ENCODE data around the gene GTF2A2. TPM values are rescaled to one million over a fixed set of nuclear protein-coding genes. Genes with fewer than 3 reads are reported as not detected.
A peak's percentile ranks its signal among the peaks of the same experiment; 100 is the strongest.
"Not testable (repeated sequence)": the region's sequence is repeated elsewhere in the genome, so short reads cannot be mapped to it uniquely, and the experiment has no call there.

Gene GTF2A2
- total RNA-seq, 1 experiment from 2014 or later = 73.8 TPM

DNA sequence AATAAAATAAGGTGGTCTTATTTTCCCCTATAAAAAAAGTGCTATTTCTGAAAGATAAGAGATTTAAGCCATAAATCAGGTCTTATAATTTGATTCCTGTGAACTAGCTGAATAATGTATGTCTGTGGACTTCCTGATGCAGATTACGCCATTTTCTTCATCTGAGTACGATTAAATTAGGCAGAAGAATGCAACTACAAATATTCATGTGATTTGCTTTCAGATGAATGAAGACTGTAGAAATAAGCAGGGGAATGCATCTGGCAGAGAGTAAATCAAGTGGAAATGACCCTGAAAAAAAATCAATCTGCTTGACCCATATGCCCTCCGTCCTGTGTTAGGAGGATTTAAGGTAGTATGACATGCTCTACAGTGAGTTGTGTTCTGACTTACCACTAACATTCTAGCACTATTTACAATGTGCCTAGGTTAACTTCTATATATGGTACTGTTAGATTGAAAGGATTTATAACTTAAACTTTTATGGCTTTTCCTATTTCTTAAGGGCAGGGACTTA is 17.1 kb upstream of the GTF2A2 start:
- no peak for DNase-seq (ENCODE audit: low read depth)

- DNase-seq (ENCODE audit: low read depth) = no peak
Observed at GRCh38 chr15:59668556-59668955, 11.2 kb upstream of the GTF2A2 start.

DNA sequence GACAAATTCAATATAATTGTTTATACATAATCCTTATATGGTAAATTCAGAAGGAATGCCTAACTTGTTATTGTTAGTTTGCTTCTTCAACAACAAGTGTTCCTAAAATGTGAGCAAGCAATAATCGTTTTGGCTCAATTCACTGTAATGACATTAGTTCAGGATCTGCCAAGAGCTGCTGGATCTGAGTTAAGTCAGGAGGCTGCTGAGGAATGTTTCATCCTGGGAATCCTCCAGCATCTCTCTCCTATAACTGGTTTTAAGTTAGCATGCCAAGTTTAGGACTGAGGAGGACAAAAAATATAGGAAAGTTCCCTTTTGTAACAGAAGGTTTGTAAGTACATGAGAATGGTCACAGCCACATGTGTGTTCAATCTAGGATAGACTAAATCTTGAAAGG is 4.9 kb upstream of the GTF2A2 start:
- no peak for DNase-seq (ENCODE audit: low read depth)

DNA sequence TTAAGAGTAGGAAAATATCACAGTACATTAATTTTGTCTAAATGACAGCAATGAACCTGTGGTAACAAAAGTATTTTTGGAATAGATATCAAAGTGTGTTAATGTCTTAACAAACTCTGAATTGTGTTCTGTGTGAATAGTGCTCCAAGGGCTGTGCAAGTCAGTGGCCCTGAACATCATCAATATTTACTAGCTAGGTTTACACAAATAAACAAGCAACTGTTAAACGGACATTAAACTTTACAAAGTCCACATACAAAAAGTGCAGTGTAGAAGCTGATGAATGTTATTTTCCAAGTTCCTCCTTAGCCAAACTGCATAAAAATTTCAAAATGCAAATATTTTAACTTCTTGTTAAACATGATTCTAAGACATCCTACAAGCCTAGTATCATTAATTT is 2.1 kb upstream of the GTF2A2 start:
- no peak for DNase-seq (ENCODE audit: low read depth)

GRCh38 chr15:59657635-59658125 is 365 bp upstream of the GTF2A2 start:
- no peak for DNase-seq (ENCODE audit: low read depth)

DNA sequence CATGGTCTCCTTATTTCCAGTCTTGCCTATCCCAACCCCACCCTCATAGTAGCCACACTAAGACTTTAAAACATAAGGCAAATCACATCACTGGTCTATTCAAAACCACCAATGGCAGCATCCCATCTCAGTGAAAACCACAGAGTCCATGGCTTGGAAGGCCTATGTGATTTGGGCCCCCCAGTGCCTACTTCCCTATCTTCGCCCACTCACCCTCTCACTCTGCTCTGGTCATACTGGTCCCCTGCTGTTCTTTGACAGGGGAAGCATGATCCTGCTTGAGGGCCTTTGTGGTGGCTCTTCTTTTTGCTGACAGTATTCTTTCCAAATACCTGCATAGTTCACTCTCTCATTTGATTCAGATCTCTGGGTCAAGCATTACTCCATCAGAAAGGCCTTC is 3.3 kb downstream of the GTF2A2 start:
- DNase-seq (ENCODE audit: low read depth) = no peak

DNA sequence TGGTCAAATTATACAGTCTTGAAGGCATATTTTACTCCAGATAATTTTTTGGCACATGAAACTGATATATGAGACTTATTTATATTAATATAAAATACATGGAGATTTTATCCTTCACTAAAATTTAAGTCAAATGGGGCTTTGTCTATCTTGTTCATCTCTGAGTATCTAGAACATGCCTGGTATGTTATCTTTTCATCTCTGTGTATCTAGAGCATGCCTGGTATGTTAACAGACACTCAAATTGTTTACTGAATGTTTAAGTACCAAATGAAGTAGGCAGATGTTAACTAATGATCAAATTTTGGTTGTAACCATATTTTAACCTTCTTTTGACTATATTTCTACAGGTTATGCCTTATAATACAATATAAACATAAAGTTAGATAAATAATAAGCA is 7.7 kb downstream of the GTF2A2 start:
- no peak for DNase-seq (ENCODE audit: low read depth)

- no peak for DNase-seq (ENCODE audit: low read depth)
Observed at GRCh38 chr15:59647085-59647484, 10.2 kb downstream of the GTF2A2 start.

DNA sequence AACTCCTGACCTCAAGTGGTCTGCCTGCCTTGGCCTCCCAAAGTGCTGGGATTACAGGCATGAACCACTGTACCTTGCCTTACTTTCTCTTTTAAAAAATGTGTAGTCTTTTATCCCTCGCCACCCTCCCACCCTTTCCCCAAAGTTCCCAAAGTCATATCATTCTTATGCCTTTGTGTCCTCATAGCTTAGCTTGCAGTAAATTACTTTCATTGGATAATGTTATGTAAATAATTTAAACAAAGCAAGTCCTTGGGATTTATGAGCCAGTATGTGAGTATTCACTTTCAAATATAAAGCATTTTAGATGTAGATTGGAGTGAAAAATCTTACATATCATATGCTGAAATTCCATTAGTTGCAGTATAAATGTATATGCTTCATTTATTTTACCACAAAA is 11.0 kb downstream of the GTF2A2 start:
- no peak for DNase-seq (ENCODE audit: low read depth)

- DNase-seq (ENCODE audit: low read depth) = not testable (repeated sequence)
Observed at GRCh38 chr15:59645812-59646211, 11.5 kb downstream of the GTF2A2 start.

DNA sequence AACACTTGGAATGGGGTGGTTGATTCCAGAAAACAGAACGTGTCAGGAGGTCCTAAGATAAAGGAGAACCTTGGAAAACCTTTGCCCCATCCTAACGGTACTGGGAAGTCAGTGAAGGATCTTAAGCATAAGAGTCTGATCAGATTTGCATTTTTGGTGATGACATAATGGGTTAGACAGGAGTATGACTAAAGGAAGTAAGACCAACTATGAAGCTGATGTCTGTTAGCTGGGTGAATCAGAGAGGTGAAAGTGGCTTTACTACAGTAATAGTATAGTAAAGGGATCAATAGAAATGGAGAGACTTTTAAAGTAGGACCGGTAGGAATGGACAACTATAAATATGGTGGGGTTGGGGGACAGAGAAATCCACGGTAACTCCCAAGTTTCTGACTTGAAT is 12.6 kb downstream of the GTF2A2 start:
- no peak for DNase-seq (ENCODE audit: low read depth)

GRCh38 chr15:59642351-59642750 is 15.0 kb downstream of the GTF2A2 start:
- no peak for DNase-seq (ENCODE audit: low read depth)

- not testable (repeated sequence) for DNase-seq (ENCODE audit: low read depth)
Observed at GRCh38 chr15:59637507-59637906, 19.8 kb downstream of the GTF2A2 start.

DNA sequence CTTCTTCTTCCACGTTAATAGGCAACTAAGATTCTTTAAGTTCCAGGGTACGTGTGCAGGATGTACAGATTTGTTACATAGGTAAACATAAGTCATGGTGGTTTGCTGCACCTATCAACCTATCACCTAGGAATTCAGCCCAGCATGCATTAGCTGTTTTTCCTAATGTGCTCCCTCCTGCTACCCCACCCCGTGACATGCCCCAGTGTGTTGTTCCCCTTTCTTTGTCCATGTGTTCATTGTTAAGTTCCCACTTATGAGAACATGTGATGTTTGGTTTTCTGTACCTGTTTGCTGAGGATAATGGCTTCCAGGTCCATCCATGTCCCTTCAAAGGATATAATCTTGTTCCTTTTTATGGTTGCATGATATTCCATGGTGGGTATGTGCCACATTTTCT is 21.1 kb downstream of the GTF2A2 start:
- DNase-seq (ENCODE audit: low read depth) = no peak

- peak; percentile 34 for DNase-seq (ENCODE audit: low read depth)
Observed at GRCh38 chr15:59632714-59633113, 24.6 kb downstream of the GTF2A2 start.

DNA sequence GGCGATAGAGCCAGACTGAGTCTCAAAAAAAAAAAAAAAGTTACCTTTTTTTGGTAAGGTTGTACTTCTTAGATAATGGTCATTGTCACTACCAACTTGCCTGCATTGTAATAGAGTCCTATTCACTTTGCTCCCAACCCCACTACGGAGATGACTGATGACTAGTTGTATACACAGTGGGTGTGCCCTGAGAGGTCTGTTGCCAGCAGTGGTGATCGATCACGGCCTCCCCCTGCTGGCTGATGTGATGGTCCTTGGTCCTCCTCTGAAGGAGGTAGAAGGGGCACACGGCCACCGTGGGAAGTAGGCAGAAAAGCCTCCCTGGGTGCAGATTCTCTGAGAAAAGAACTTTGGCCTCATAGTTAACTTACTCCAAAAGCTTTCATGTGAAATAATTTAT is 35.0 kb downstream of the GTF2A2 start:
- peak; percentile 55 for DNase-seq (ENCODE audit: low read depth)

GRCh38 chr15:59618406-59618805 is 38.9 kb downstream of the GTF2A2 start:
- no peak for DNase-seq (ENCODE audit: low read depth)

DNA sequence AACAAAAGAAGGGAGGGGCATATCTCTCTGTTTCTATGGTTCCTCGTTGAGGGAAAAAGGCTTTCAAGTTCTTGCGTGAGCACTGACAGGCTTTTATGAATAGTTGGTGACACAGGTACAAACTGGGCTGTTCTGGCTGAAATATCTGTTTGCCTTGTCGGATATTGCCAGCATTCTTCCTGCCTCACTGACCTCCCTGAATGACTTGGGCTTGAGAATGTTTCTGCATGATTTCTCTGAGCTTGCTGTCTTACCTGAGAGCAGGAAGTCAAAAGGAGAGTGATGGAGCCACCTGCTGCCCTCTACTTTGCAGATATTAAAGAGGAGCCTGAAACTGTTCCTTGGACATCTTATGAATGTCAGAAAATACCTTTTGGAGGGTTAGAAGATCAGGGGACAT is 40.9 kb downstream of the GTF2A2 start:
- no peak for DNase-seq (ENCODE audit: low read depth)

DNA sequence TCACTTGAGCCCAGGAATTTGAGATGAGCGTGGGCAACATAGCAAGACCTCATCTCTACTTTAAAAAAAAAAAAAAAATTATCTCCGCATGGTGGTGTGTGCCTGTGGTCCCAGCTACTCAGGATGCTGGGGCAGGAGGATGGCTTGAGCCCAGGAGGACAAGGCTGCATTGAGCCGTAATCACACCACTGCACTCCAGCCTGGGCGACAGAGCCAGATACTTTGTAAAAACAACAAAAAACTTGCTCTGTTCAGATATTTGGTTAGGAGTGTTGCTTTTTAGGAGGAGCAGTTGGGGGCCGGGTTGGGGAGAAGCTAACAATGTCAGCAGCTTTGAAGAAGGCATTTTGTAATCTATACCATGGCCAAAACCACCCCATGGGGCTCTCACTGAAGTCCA is 41.7 kb downstream of the GTF2A2 start:
- no peak for DNase-seq (ENCODE audit: low read depth)

- DNase-seq (ENCODE audit: low read depth) = no peak
Observed at GRCh38 chr15:59614153-59614552, 43.2 kb downstream of the GTF2A2 start.

DNA sequence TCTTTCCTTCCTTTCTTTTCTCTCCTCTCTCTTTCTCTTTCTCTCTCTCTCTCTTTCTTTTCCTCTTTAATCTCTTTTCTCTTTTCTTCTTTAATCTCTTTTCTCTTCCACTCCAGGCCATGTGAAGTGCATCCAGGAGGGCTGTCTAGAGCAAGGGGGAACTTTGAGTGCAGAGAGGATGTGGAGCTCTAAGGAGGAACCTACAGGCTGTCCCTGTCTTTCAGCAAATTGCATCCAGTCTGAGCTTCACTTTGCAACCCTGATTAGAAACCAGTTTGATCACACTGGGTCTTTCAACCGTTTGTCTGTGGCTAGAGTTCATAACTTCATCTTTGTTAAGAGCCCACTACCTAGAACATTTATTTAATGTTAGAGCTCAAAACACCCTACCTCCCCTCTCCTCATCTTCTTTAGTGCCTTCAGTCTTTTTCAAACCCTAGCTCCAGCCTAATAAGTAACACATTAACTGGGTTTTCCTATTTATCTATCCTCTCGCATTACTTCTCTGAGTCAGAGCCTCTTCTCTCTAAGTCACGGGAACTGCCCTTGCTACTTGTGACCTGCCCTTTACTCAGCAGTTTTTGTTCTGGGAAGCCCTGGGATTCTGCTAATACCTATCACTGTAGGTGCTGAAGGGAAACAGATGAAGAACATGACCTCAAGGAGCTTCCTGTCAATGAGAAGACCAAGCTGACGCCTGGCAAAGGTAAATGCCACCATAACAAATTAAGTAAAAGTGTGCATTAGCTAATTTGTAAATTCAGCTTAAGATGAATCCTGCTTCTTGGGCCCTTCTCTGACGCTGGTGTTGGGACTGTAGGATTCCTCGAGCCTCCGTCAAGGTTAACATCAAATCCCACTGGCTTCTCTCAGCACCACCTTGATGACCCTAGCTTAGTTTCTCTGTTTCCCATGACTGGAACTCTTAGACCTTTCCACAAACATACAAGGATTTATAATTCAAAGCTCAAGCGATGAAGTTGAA is 45.7 kb downstream of the GTF2A2 start, which contains the start of gene GCNT3:
GCNT3 (plus strand) TSS at position 508 of the 985 bp plus-strand sequence. CDS start 6,456 bp downstream, outside the sequence.
- DNase-seq (ENCODE audit: low read depth) = peak; percentile 62
